HG02973 (cell line): ENCODE data around the gene LRP1B.
"Not testable (repeated sequence)": the region's sequence is repeated elsewhere in the genome, so short reads cannot be mapped to it uniquely, and the experiment has no call there.

Experiments used
- ATAC-seq: cut with Tn5 transposase; IDR thresholded peaks from one replicate; pipeline ENCODE4 v1.9.1; 2021; ENCODE audit warnings: moderate library complexity; ENCODE audit not compliant: unreplicated experiment

The LRP1B gene

DNA sequence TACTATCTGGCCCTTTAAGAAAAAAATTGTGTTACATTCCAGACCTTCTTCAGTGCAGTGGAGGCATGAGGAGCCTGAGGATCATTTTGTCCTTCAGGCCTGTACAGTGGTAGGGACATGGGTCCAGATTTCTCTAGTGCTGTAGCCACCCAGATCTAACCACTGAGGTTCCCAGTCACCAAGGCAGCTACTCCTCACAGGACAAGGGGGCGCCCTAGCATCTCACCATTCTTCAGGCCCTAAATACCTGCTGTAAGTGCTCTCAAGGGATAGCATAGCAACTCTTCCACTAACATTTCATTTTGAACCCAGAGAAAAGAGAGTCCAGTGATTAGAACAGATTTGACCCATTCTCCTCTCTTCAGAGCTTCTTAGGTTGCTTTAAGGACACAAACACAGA, 1533.0 kb downstream of the LRP1B start:
- no peak for ATAC-seq

DNA sequence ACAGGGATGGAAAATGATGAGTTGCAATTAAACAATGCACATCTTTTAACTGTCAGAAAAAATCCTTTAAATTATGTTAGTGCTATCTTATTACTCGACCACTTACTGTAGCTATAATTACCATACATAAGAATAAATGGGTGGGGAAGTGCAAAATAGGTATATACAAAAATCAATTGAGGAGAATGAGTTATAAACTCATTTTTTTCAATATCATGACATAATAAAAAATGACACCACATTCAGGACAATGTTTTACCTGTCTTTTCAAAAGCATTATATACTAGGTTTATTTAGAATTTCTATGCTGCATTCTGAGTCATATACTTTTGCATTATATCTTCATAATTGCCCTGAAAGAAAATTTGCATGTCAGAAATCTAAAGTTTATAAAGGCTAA, 1533.6 kb downstream of the LRP1B start:
- ATAC-seq: no peak

GRCh38 chr2:140596447-140596846, 1534.4 kb downstream of the LRP1B start:
- no peak for ATAC-seq

- ATAC-seq: no peak
Measured at GRCh38 chr2:140595107-140595506, 1535.7 kb downstream of the LRP1B start.

GRCh38 chr2:140593132-140593531, 1537.7 kb downstream of the LRP1B start:
- ATAC-seq: no peak

GRCh38 chr2:140589696-140590095, 1541.1 kb downstream of the LRP1B start:
- no peak for ATAC-seq

DNA sequence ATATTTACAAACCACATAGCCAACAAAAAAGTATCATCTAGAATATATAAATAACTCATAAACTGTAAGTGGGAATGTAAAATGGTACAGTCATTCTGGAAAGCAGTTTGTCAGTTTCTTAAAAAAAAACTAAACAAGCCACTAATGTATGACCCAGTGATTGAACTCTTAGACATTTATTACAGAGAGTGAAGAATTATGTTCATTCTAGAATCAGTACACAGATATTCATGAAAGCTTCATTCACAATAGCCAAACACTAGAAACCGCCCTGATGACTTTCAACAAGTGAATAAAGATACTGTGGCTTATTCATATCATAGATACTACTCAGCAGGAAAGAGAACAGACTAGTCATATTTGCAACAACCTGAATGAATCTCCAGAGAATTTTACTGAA, 1541.5 kb downstream of the LRP1B start:
- no peak for ATAC-seq

- ATAC-seq: peak; percentile 99
Measured at GRCh38 chr2:140586379-140586778, 1544.4 kb downstream of the LRP1B start.

- ATAC-seq: no peak
Measured at GRCh38 chr2:140585016-140585415, 1545.8 kb downstream of the LRP1B start.

DNA sequence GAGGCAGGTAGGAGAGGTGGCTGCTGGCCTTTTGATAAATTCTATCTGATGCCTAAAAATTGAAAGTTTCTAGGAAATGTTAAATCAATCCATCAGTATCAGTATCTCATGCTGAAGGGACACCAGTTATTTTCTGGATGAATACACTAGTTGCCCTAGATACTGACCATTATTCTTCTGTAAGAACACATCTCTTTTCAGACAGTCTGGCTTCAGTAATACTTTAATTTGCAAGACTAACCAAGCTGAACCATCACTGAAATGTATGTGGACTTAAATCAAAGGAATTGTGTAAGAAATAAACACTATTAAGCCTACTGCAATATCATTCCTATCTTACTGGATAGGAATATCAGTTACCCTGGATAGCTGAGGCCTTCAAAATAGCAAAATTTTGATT, 1546.3 kb downstream of the LRP1B start:
- ATAC-seq: no peak

DNA sequence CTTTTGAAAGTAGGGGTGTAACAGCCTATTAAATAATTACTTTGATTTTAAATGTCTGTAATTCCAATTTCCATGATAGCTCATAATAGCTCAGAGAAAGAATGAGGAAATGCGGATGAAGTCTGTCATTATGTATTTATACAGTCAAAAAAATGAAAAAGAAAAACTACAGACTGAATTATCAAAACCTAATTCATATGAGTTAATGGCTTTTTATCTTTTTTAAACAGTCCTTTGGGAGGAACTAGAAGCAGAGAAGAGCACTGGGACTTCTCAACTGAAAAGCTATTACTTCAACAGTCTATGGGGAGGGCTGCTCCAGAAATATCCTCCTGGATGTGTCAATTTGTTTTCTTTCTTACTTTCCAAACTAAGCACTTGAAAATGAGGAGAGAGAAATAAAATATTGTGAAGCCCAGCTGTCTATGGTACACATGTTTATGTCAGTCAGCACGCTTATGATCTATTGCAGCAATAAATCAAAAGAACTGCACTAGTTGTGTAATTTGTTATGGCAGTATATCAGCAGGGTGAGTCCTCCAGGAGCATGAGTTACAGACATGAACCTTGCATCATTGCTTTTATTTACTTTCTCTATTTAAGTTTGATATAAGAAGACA, 1550.2 kb downstream of the LRP1B start:
- no peak for ATAC-seq

GRCh38 chr2:140577453-140577852, 1553.4 kb downstream of the LRP1B start:
- ATAC-seq: no peak

GRCh38 chr2:140567734-140568133, 1563.1 kb downstream of the LRP1B start:
- ATAC-seq: no peak

GRCh38 chr2:140565756-140566155, 1565.1 kb downstream of the LRP1B start:
- ATAC-seq: no peak

DNA sequence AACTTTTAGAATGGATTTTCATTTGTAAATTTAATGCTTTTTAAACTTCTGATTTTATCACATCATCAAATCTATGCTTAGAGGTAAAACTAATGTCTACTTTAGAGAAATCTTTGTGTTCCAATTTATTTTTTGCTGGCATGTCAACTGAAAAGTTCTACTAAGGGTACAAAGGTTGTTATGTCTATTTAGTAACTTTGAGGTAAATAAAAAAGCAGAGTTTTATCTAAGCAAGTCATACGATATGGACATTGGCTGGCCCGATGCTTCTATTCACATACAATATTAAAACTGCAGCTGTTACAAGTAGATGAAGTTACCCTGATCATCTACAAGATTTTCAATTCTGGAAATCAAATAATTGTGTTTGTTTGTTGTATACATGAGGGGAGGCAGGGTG, 1575.1 kb downstream of the LRP1B start:
- ATAC-seq: no peak

- ATAC-seq: no peak
Measured at GRCh38 chr2:140552634-140553033, 1578.2 kb downstream of the LRP1B start.

DNA sequence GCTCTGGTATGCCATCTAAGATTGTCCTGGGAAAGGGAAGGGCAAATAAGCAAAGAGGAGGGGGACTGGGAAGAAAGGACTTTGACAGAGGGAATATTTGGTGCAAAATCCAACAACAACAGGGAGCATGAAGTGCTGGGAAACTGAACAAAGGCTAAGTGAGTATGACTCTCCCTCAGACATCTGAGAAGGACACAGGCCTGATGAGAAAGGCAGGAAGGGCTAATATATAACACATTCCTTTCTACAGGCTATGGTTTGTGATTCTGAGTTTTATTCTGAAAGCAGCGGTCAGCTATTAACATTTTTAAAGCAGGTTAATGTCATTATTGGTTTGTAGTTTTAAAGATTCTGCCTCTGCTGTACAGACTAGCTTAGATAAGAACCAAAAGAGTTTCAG, 1579.5 kb downstream of the LRP1B start:
- ATAC-seq: no peak

DNA sequence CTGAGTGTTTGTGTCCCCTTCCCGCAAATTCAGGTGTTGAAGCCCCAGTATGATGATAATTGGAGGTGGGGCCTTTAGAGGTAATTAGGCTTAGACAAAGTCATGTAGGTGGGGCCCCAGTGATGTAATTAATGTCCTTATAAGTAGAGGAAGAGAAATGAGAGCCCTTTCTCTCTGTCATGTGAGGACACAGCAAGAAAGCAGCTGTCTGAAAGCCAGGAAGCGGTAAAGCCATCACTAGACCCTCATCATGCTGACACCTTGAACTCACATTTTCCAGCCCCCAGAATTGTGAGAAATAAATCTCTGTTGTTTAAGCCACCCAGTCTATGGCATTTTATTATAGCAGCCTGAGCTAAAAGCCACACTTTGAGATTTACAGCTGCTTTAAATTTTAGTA, 1580.0 kb downstream of the LRP1B start:
- ATAC-seq: no peak

GRCh38 chr2:140544769-140545168, 1586.0 kb downstream of the LRP1B start:
- ATAC-seq: not testable (repeated sequence)

GRCh38 chr2:140542627-140543026, 1588.2 kb downstream of the LRP1B start:
- ATAC-seq: no peak

GRCh38 chr2:140539242-140539875, 1591.5 kb downstream of the LRP1B start:
- ATAC-seq: no peak

DNA sequence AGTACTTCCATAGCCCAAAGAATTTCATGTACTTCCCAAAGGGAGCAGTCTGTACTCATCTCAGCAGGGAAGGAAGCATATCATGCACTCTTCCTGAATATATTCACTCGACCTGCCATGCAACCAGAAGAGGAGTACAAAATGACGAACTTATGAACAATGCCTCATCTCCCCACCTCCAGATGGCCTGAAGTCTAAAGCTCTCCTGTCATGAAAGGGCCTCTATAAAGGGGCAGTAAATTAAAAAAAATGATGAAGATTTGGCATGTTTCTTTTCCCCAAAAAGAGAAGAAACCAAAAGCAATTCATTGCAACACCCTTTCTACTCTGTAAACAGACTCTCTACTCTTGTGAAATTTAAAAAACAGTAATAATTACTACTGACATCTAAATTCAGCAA, 1601.1 kb downstream of the LRP1B start:
- ATAC-seq: no peak

DNA sequence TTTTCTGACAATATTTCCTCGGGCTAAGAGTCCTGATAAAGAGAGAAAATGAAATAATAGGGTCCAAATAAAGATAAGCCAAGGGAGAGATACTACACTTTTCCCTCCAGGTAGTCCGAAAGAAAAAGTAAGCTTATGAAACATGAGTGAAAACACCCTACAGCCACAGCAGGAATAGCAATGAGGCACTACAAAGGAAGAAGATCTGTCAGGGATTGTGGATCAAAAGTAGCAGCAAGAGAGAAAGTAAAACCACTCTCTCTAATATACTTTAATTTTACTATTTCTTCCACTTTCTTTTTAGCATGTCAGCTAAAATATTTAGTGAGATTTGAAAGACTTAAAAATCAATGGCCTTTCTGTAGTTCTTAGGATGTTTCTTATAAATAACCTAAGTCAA, 1601.8 kb downstream of the LRP1B start:
- ATAC-seq: no peak
